ENCODE measurements around the gene MTUS2.

- TF ChIP-seq CTCF (conservative IDR thresholded peaks at IDR 0.05 in 1 of 2, IDR thresholded peaks at IDR 0.05 in 1 of 2; ENCODE audit: low read depth in 1 of 2, low read length in 2 of 2), result no peak
- TF ChIP-seq EZH2 (IDR thresholded peaks at IDR 0.05; ENCODE audit: low read length, missing control alignments), result no peak
These were observed 138.3 kb downstream of the MTUS2 start for GRCh38 chr13:28958441-28958840.
